HepG2 (cell line): ENCODE results near the gene IGF2BP1. TPM values are rescaled to one million over a fixed set of nuclear protein-coding genes. Genes with fewer than 3 reads are reported as not detected.
A peak's percentile ranks its signal among the peaks of the same experiment; 100 is the strongest.

ENCODE experiments used
- ATAC-seq: fragments of 200-7000 bp; cut with Tn5 transposase; 3 replicates; pipeline ENCODE4 v1.9.1; 2020; ENCODE audit warnings: mild to moderate bottlenecking, moderate library complexity
- BruUV-seq: library from RNA; stranded (reverse); fragments of 400-500 nt; replicated peaks from 2 replicates; lab custom pipeline; 2021; lab: Mats Ljungman, UMichigan
- CTCF ChIA-PET: fragments of 300-600 bp; formaldehyde crosslinking; extraction: SDS; loops from one replicate; lab custom pipeline; 2021; ENCODE audit warnings: low total read pairs, inconsistent platforms, low intra/inter-chr PET ratio; lab: Yijun Ruan, JAX
- POLR2A ChIA-PET: fragments of 350-600 bp; sonication (Branson Sonifier 250); formaldehyde crosslinking; loops from one replicate; lab custom pipeline; 2020; ENCODE audit warnings: antibody characterized with exemption, inconsistent platforms; lab: Yijun Ruan, JAX
- DNase-seq: peaks from one replicate; pipeline ENCODE4 v3.0.0-alpha.2; 2015; ENCODE audit warnings: low spot score
- FAIRE-seq: peaks from 3 replicates; lab custom pipeline; 2011; peaks lifted over from hg19 to GRCh38; lab: Jason Lieb, UNC
- H2AFZ ChIP-seq: one replicate; pipeline ENCODE4 v1.6.1; 2011; ENCODE audit warnings: low read length, inconsistent platforms
- H3K27ac ChIP-seq: fragments of 300-600 bp; 3 replicates; pipeline ENCODE4 v1.8.0; 2011; ENCODE audit warnings: mixed run types, mild to moderate bottlenecking, mixed read lengths, low read length, inconsistent platforms; ENCODE audit not compliant: insufficient read depth; ENCODE audit errors: extremely low read length
- H3K27me3 ChIP-seq, 2 experiments: fragments of 200-600 bp in 1 of 2; 2 replicates in 1 of 2; 3 replicates in 1 of 2; pipeline versions ENCODE4 v1.6.0 to v1.8.0; 2011; ENCODE audit warnings: low read length in 2 of 2, mild to moderate bottlenecking in 2 of 2, moderate library complexity in 2 of 2, inconsistent platforms in 1 of 2; ENCODE audit not compliant: insufficient read depth in 2 of 2, control insufficient read depth in 1 of 2
- H3K36me3 ChIP-seq, 2 experiments: fragments of 200-600 bp in 1 of 2; replicated peaks in 1 of 2; 2 replicates in 1 of 2; 3 replicates in 1 of 2; pipeline versions ENCODE4 v1.5.1 to v1.8.0; 2011; ENCODE audit warnings: low read length in 2 of 2, inconsistent platforms in 1 of 2; ENCODE audit not compliant: insufficient read depth in 2 of 2, control insufficient read depth in 1 of 2
- H3K4me1 ChIP-seq: 2 replicates; pipeline ENCODE4 v1.5.1; 2012; ENCODE audit warnings: low read length, inconsistent platforms; ENCODE audit not compliant: insufficient read depth
- H3K4me2 ChIP-seq: 2 replicates; pipeline ENCODE4 v1.6.0; 2011; ENCODE audit warnings: low read depth, low read length, inconsistent platforms
- H3K4me3 ChIP-seq, 3 experiments: fragments of 200-600 bp in 1 of 3; sonication (generic), shearing (Covaris generic) in 1 of 3; replicated peaks in 1 of 3; 2 replicates each; pipeline ENCODE4 v1.5.1; 2011 to 2016; ENCODE audit warnings: low read length in 3 of 3, inconsistent platforms in 2 of 3, low read depth in 2 of 3, mild to moderate bottlenecking in 2 of 3, control low read depth in 1 of 3, mixed read lengths in 1 of 3; ENCODE audit not compliant: insufficient read depth in 1 of 3
- H3K79me2 ChIP-seq: one replicate; pipeline ENCODE4 v1.6.1; 2011; ENCODE audit warnings: low read length, inconsistent platforms; ENCODE audit not compliant: insufficient read depth
- H3K9ac ChIP-seq: 2 replicates; pipeline ENCODE4 v1.6.0; 2011; ENCODE audit warnings: mild to moderate bottlenecking, low read depth, low read length, inconsistent platforms; ENCODE audit not compliant: insufficient read depth
- H3K9me3 ChIP-seq: 2 replicates; pipeline ENCODE4 v1.5.1; 2012; ENCODE audit warnings: mild to moderate bottlenecking, low read length
- H4K20me1 ChIP-seq: 2 replicates; pipeline ENCODE4 v1.6.0; 2011; ENCODE audit warnings: inconsistent platforms, mild to moderate bottlenecking, low read length, moderate library complexity; ENCODE audit not compliant: insufficient read depth
- MAFF ChIP-seq: IDR thresholded peaks from 2 replicates; pipeline ENCODE4 v1.6.1; 2011; ENCODE audit warnings: low read depth, low read length, improper control_type of control experiment
- MAFK ChIP-seq, 2 experiments: IDR thresholded peaks in 1 of 2; conservative IDR thresholded peaks in 1 of 2; 2 replicates each; pipeline ENCODE4 v1.6.1; 2011; ENCODE audit warnings: improper control_type of control experiment in 2 of 2, low read length in 2 of 2
- RBM39 ChIP-seq: fragments of 200-400 bp; formaldehyde crosslinking; IDR thresholded peaks from one replicate; pipeline ENCODE4 v1.6.1; 2018; ENCODE audit warnings: antibody characterized with exemption, mild to moderate bottlenecking, low read depth, low read length; ENCODE audit not compliant: poor library complexity, severe bottlenecking
- RFX1 ChIP-seq: fragments of 450-650 bp; IDR thresholded peaks from 2 replicates; pipeline ENCODE4 v1.6.1; 2017
- RFX3 ChIP-seq: IDR thresholded peaks from 2 replicates; pipeline ENCODE4 v1.6.1; 2016; ENCODE audit warnings: missing biosample characterization, missing genetic modification reagents
- ZHX2 ChIP-seq, 2 experiments: sonication (generic) in 1 of 2; formaldehyde crosslinking in 1 of 2; IDR thresholded peaks; 2 replicates each; pipeline versions ENCODE4 v1.6.1 to v1.9.0; 2014 to 2022; ENCODE audit warnings: antibody characterized with exemption in 1 of 2, borderline replicate concordance in 1 of 2, inconsistent platforms in 1 of 2, low read depth in 1 of 2, missing genetic modification reagents in 1 of 2
- WGBS: methylation state at CpG from one replicate; pipeline ENCODE4 v1.1.6; 2017; ENCODE audit warnings: low lambda C conversion rate; 5-methylcytosine and 5-hydroxymethylcytosine counted together
- in situ Hi-C: cut with HindIII; loops from 2 replicates; pipeline ENCODE4 v1.10.0; 2017; ENCODE audit warnings: low pct_unique_long_range_greater_than_20kb; ENCODE audit not compliant: extremely low pct_ligation_motif_present
- intact Hi-C: fragments of 100-400 bp; cut with micrococcal nuclease; formaldehyde crosslinking; loops from one replicate; pipeline ENCODE4 v1.10.0; 2022; ENCODE audit not compliant: unreplicated experiment
- polyA plus RNA-seq, 8 experiments: library from polyadenylated mRNA; depleted of rRNA in 3 of 8; stranded (reverse) in 7 of 8; unstranded in 1 of 8; fragments of >200 nt; fragmentation: Illumina TruSeq in 4 of 8; extraction: Trizol in 4 of 8; gene quantifications; 2 replicates each; pipeline versions ENCODE4 v1.2.1 to v1.2.3, GENCODE V29; 2011 to 2016; ENCODE audit warnings: low read depth in 4 of 8, missing spikeins in 1 of 8, mixed read lengths in 1 of 8; ENCODE audit not compliant: insufficient read depth in 1 of 8
- total RNA-seq, 5 experiments: library from RNA; depleted of rRNA; stranded (reverse); fragments of >200 nt; fragmentation: Illumina TruSeq; extraction: Trizol; gene quantifications; 2 replicates each; pipeline ENCODE4 v1.2.3, GENCODE V29; 2016; ENCODE audit warnings: low read depth in 1 of 5
- TF ChIP-seq, protein P1 (sequence below): sonication (generic); formaldehyde crosslinking; conservative IDR thresholded peaks from 2 replicates; pipeline ENCODE4 v1.8.1; 2023; ENCODE audit warnings: missing genetic modification reagents

IGF2BP1 gene
- total and polyA plus RNA-seq, 2 of the 13 experiments (the other 11 are each of a cell fraction or from before 2014, with no cell fraction given): 29.7 to 75.1 TPM

DNA sequence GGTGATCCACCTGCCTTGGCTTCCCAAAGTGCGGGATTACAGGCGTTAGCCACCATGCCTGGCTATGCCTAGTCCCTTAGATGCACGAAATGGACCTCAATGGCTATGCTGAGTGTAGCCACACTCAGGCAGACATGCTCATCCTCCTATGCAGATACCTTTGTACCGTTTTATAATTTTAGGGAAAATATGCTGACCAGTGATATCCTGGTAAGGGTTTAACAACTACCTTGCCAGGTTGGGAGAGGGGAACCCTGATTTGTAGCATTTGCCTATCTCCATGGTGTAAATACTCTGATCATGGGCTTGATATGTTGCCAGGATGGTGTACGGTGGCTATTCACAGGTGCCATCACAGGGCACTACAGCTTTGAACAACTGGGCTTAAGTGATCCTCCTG lies 45.6 kb upstream of the IGF2BP1 start:
- Histone ChIP-seq H3K4me1 (peaks cover 23% of the 10 kb centered on the region), H2AFZ (no peak overlapping the region), H3K4me2 (no peak overlapping the region), H3K4me3 (no peak overlapping the region), H3K36me3 (no peaks in the 10 kb centered on the region), H3K79me2 (no peaks in the 10 kb centered on the region), H3K9ac (no peak overlapping the region), H4K20me1 (no peaks in the 10 kb centered on the region), H3K9me3 (no peaks in the 10 kb centered on the region), H3K27me3 (no peaks in the 10 kb centered on the region), H3K27ac (no peak overlapping the region)
- intact Hi-C loops (no loop called here), in situ Hi-C loops (loop anchor here (5.0 kb wide), 1 partner anchor 71 kb away; no protein-coding TSS in a partner anchor)
- FAIRE-seq (no peak), DNase-seq (no peak), ATAC-seq (no peak)
- CTCF ChIA-PET: interaction anchor here (2.1 kb wide), 1 partner anchor 81 kb away, joined by 12 read pairs; no protein-coding TSS in a partner anchor
- BruUV-seq: no TSS peak
- WGBS: 76% methylated on average over 5 of the region's 5 CpGs
- no peak for TF ChIP-seq RBM39
- peak; percentile 69 for TF ChIP-seq MAFF
- TF ChIP-seq, protein P1, sequence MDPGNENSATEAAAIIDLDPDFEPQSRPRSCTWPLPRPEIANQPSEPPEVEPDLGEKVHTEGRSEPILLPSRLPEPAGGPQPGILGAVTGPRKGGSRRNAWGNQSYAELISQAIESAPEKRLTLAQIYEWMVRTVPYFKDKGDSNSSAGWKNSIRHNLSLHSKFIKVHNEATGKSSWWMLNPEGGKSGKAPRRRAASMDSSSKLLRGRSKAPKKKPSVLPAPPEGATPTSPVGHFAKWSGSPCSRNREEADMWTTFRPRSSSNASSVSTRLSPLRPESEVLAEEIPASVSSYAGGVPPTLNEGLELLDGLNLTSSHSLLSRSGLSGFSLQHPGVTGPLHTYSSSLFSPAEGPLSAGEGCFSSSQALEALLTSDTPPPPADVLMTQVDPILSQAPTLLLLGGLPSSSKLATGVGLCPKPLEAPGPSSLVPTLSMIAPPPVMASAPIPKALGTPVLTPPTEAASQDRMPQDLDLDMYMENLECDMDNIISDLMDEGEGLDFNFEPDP: 0 out of 2 replicates have a peak, but pooled peaks have one; percentile 18
- TF ChIP-seq MAFK (conservative IDR thresholded peaks at IDR 0.05 in 1 of 2, IDR thresholded peaks at IDR 0.05 in 1 of 2; ENCODE audit: low read length in 2 of 2): peak; percentile 81 to 86
- POLR2A ChIA-PET: interaction anchor here (4.1 kb wide), 1 partner anchor 21 kb away, joined by 27 read pairs; no protein-coding TSS in a partner anchor

DNA sequence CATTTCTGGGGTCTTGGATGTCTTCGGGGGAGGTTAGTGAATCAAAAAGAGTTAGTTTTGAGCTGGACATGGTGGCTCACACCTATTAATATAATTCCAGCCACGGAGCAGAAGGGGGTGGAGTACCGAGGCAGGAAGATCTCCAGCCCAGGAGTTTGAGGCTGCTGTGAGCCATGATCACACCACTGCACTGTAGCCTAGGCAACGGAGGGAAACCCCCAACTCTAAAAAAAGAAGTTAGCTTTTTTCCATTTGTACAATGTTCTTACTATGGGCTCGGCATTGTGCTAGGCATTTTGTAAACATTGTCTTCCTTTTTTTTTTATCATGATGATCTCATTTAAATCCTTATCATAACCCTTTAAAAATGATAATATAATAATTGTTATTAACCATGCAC lies 44.3 kb upstream of the IGF2BP1 start:
- no peaks in the 10 kb centered on the region for H3K79me2 ChIP-seq
- H3K4me3 ChIP-seq: no peak overlapping the region
- TF ChIP-seq ZHX2 (IDR thresholded peaks at IDR 0.05; ENCODE audit: low read depth) (no peak), ZHX2 (CRISPR knock-in tag; IDR thresholded peaks at IDR 0.05; ENCODE audit: borderline replicate concordance) (no peak), RFX3 (peak; percentile 58; the same call in 1 of the 2 replicates), RFX1 (peak; percentile 30; the same call in 1 of the 2 replicates)
- H3K27ac ChIP-seq: no peak overlapping the region
- no TSS peak for BruUV-seq
- H4K20me1 ChIP-seq: no peaks in the 10 kb centered on the region
- DNase-seq (no peak), ATAC-seq (no peak), FAIRE-seq (no peak)
- POLR2A ChIA-PET: interaction anchor here (1.1 to 4.1 kb wide), 3 partner anchors 8 to 19 kb away, joined by 5 to 27 read pairs (median 21); partner anchors contain the start of gene SNF8
- no peaks in the 10 kb centered on the region for H3K9me3 ChIP-seq
- no peak overlapping the region for H3K9ac ChIP-seq
- H3K27me3 ChIP-seq: no peaks in the 10 kb centered on the region
- no peaks in the 10 kb centered on the region for H3K36me3 ChIP-seq
- peak overlapping the region; percentile 20 for H2AFZ ChIP-seq
- peak overlapping the region; percentile 51 for H3K4me2 ChIP-seq
- intact Hi-C loops (no loop called here), in situ Hi-C loops (loop anchor here (5.0 kb wide), 1 partner anchor 69 kb away; no protein-coding TSS in a partner anchor)
- peaks cover 33% of the 10 kb centered on the region for H3K4me1 ChIP-seq
- WGBS: 22% methylated on average over 5 of the region's 5 CpGs
- CTCF ChIA-PET: interaction anchor here (2.1 kb wide), 1 partner anchor 79 kb away, joined by 12 read pairs; no protein-coding TSS in a partner anchor
